ENCODE results near the gene ZEB2. TPM values are rescaled to one million over a fixed set of nuclear protein-coding genes. Genes with fewer than 3 reads are reported as not detected.

Gene ZEB2
- total RNA-seq, 1 experiment from 2014 or later, result not detected

DNA sequence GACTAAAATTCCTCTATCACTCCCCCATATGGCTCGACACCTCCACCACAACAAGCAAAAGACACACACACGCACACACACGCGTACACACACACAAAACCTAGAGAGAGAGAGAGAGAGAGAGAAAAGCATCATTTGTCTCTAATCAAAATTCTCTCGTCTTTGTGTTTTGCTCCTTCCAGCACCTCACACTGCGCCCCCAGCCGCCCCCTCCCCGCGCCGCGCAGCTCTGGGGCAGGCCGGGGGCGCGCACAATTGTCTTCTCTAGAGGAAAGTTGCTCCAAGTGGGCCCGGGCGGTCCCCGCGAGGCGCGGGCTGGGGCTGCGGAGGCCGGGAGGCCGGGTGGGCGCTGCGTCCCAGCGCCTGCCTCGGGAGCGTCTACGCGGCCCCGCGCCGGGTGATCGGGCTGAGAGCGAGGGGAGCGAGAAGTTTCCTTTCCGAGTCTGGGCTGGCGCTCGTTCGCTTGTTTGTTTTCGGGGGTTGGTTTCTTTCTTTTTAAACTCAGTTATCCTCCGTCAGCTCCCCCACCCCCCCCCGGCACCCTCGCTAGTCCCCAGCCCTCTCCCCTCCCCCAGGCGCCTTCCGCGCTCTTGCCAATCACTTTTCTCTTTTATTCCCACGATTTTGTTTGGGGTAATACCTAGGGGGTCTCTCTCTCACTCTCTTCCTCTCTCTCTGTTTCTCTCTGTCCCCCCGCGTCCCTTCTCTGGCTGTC is 4.1 kb downstream of the ZEB2 start:
- DNase-seq (ENCODE audit: low spot score), result no peak
- in situ Hi-C loops (cut with HindIII; ENCODE audit: low sequenced_read_pairs), result no loop called here

DNA sequence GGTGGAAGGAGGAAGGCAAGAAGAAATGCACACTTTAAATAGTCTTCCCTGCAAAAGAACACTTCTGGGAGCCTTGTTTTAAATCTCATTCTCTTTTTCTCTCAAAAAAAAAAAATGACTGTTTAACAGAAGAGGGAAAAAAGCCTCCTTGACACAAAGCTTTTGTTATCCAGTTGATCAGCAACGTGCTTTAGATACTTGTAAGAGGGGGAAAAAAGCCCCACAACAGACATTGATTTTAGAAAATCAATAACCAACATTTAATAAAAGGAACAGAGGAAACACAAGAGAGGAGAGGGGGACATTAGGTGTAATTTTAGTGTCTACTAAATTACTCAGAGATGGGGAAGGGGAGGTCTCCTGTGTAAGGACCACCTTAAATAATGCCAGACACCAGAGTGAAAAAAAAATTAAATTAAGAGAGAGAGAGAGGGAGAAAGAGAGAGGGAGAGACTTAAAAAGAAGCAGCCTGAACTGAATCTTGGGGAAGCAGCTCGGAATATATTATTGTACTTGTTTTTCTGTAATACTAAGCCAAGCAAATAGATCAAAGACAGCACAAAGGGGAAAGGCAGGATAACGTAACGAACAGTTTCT is 4.7 kb downstream of the ZEB2 start:
- DNase-seq (ENCODE audit: low spot score), result no peak
- in situ Hi-C loops (cut with HindIII; ENCODE audit: low sequenced_read_pairs), result no loop called here

DNA sequence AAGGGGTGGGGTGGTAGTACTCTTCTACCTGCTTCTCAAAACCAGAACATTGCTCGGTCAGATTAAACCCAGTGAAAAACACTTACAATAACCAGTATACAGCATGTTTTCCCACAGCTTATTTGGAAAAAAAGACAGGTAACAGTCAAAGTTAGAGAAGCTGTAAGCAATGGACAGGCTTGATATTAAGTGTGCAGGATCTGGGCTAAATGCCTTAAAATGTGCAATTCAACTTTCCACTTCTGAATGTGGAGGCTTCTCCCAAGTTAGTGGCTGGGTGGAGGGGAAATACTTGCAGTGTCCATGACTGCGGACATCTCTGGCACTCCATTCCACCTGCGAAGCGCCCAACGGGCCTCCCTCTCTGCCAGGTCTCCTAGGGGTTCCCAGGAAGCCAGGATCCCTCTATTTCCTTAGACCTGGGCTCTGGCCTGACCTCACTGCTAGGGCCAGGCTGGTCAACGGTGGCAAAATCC is 5.3 kb downstream of the ZEB2 start:
- no peak for DNase-seq (ENCODE audit: low spot score)
- in situ Hi-C loops (cut with HindIII; ENCODE audit: low sequenced_read_pairs), result no loop called here

DNA sequence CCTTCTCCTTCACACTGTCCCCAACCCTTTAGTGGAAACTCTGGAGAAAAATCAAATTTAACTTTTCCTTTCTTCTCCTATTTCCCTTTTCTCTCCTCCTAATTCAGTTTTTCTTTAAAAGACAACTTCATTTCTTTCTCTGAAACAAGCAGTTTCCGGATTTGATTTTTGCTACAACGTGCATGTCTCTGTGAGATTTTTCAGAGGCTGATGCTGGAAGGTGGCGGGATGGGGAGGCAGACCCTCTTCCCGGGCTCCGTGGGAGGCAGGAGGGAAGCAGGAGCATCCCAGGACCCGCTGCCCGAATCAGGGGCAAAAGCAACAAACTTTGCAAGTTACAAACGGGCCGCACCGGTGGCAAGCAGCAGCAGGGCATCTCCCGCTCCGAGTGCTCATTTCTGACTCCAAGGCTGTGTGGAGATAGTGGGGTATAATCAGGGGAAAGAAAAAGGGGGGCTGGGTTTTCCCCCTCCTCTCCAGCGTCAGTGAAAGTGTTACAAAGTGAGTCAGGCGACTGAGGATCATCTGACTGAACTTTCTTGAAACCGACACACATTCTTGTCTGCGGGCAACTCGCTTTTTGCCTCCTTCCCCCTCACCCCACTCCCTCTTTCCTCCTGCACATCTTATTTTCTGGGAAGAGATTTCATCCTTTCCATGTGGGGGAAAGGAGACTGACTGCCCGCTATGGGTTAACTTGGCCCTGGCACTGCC is 6.4 kb downstream of the ZEB2 start:
- in situ Hi-C loops (cut with HindIII; ENCODE audit: low sequenced_read_pairs), result no loop called here
- DNase-seq (ENCODE audit: low spot score), result no peak

DNA sequence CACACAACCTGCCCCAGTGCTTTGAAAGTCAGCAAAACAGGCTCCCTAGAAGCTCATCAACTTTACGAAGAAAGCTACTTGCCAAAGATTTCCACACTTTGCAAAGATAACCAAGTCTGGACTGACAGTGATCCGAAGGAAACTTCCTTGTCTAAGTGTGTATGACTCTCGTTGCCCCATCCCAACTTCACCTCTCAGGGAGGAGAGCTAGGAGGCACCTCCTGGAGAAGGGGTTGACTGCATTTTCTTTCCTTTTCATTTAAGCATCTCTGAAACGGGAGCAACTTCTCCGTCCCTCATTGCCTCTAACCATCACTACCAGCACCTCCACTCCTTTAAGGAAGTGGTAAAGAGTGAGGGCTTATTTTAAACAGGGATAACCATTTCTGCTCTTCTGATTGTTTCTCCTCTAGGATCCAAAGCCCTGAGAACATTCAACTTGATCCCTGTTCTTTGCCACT is 7.0 kb downstream of the ZEB2 start:
- DNase-seq (ENCODE audit: low spot score), result no peak

DNA sequence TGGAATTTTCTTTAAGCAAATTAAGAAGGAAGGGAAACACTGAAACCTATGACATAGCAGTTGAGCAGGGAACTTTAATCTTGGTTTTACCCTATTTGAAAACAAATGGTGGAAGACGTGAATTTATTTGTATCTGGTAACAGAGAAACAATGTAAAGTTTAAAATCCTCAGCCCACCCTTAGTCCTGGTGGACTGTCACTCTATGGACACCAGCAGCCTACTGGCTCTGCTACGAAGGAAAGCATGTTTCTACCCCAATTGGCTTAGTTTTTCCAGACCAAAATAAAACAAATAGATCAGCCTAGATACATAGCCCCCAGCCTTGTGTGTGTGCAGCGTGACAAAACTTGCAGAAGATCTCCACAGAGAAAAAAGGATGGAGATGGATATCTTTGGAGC is 7.4 kb downstream of the ZEB2 start:
- DNase-seq (ENCODE audit: low spot score), result no peak
- in situ Hi-C loops (cut with HindIII; ENCODE audit: low sequenced_read_pairs), result no loop called here

More for the DNA sequence above, 7.0 kb downstream of the ZEB2 start:
- in situ Hi-C loops (cut with HindIII; ENCODE audit: low sequenced_read_pairs), result no loop called here

DNA sequence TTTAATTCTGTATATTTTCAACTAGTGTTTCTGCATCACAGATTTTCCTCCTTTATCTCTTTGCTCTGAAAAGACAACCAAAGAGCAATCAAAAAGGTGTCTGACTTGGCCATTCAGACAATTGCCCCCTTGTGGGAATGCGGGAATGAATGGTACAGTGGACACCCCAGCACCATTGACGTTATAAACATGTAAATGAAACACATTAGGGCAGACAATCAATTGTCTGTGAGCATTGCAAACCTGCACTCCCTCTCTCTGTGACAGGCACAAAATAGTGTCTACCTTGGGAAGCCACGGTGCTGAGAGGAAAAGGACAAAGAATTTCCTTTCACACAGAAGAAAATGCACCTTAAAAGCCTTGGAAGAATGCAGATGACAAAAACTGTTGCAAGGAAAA is 8.0 kb downstream of the ZEB2 start:
- in situ Hi-C loops (cut with HindIII; ENCODE audit: low sequenced_read_pairs), result no loop called here
- DNase-seq (ENCODE audit: low spot score), result no peak

DNA sequence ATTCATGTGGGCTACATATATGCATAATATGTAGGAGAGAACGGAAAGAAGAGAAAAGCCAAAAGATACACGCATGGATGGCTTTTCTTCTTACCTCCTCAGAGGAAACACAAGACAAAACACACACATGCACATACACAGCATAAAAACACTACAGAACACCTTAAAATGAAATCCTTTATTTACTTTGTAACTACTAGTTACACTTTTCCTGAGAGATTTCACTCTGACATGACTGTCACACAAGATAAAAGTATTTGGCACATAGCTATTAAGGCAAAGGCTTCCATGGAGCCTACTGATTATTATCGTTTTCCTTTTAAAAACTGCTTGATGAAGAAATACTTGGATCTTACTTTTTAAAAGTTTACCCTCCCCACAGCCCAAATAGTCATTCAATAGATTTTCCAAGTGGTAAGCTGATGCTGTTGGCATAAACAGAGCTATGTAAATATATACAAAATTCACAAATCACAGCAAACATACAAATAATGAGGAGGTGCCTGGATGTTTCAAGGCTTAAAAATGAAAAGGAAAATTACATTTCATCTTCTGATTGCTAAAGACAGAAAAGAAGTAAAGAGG is 8.6 kb downstream of the ZEB2 start:
- in situ Hi-C loops (cut with HindIII; ENCODE audit: low sequenced_read_pairs), result no loop called here
- DNase-seq (ENCODE audit: low spot score), result no peak

DNA sequence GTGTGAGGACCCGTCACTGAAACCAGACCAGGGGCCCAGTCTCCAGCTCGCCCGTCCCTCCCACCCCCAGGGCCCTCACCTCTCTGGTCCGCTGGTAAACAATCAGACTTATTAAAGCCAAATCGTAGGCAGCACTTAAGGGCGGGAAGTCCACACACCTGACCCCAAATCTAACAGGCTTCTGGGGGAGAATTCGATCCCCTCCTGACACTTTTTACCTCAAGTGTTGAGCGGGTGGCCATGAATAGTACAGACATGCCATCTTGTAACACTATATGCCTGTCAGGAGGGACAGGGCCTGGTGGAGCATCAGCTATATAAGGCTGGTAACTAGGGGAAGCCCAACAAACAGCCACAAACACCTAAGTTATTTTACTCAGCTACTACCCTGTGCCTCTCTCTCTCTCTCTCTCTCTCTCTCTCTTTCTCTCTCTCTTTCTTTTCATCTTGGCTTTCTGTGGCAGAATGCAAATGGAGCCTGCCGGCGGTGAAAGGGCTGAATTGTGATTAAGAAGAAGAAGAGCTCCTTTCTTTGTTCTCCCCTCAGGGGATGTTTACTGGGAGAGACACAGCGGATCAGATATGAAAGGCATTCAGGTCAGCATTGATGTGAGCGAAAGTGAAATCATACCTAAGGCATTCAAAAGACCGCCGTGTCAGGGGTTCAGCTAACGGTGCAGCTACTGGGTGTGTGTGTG is 9.5 kb downstream of the ZEB2 start:
- DNase-seq (ENCODE audit: low spot score), result no peak
- in situ Hi-C loops (cut with HindIII; ENCODE audit: low sequenced_read_pairs), result no loop called here

DNA sequence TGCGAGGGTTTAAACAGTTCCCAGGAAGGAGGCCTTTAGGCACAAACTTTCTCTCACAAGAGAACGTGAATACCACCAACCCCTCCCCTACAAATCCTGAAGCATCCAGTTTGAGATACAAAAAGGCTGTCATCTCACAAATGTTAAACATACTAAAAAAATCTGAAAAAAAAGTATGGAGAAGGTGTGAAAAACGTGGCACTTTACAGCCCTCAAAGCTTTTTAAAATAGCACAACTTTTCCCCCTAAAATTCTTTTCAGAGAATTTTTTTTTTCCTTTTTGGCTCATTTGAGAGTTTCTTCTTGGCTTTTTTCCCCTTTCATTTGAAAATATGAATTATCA is 10.1 kb downstream of the ZEB2 start:
- in situ Hi-C loops (cut with HindIII; ENCODE audit: low sequenced_read_pairs), result no loop called here
- DNase-seq (ENCODE audit: low spot score), result no peak

DNA sequence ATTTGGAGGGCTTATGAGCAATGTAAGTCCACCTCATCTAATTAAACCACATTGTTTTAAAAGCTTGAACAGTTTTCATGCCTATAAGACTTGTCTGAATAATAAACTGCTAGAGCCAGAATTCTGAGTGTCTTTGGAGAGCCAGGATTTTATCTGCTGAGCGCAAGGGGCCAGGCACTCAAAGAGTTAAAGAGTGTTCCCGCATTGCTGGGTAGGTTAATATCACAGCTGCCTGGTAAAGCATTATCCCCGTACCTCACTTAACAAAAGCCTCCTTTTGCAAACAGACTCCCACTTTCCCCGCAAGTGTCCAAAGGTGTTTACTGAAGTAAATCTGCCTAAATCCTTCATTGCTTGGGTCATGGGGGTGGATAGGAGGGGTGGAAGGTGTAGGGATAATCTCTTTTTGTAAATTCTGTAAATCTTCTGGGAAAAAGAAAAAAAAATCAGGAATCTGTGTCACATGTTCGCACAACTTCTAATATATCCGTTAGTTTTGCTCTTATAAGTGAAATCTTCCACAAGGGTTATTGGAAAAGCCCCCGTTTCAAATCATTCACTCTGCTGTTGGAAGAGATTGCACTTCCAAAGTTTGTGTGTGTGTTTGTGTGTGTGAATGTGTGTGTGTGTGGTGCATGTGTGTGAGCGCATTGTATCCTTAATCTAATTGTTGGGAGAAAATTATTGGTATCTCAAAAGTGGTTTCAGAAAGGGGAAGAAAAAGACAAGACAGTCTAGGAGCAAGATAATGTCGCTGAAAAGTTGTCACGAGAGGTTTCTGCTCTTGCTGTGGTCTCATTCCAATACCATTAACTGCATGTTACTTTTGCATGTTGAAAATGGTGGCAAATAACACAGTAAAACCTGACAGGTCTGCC is 10.7 kb downstream of the ZEB2 start:
- no peak for DNase-seq (ENCODE audit: low spot score)
- in situ Hi-C loops (cut with HindIII; ENCODE audit: low sequenced_read_pairs), result no loop called here

DNA sequence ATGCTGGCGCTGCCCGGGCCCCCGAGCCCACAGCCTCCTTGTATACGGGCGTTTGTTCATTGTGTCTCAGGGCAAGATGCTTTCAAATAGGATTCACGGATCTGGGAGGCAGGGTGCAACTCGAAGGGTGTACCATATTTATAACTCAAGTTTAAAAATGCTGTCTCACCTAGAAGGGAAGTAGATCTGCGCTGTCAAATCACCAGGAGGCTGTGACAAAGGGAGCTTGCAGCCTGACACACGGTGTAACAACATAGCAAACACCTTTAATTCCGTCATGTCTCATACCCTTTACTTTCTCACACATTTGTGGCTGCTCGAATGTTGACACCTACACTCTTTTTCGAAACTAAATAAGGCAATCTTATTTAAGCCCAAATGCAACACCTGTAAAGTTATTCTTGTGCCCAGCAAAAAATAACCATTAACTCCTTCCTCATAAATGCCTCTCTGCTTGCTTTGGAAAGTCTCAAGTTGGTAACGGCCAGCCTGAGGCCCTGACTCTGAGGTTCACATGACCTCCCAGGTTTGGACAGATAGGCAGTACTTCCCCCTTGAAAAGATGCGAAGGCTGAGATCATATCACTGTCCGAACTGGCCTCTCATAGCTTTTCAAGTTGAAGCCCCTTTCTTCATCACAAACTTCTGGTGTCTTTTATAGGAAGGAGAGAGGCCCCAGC is 11.6 kb downstream of the ZEB2 start:
- no peak for DNase-seq (ENCODE audit: low spot score)
- in situ Hi-C loops (cut with HindIII; ENCODE audit: low sequenced_read_pairs), result no loop called here

DNA sequence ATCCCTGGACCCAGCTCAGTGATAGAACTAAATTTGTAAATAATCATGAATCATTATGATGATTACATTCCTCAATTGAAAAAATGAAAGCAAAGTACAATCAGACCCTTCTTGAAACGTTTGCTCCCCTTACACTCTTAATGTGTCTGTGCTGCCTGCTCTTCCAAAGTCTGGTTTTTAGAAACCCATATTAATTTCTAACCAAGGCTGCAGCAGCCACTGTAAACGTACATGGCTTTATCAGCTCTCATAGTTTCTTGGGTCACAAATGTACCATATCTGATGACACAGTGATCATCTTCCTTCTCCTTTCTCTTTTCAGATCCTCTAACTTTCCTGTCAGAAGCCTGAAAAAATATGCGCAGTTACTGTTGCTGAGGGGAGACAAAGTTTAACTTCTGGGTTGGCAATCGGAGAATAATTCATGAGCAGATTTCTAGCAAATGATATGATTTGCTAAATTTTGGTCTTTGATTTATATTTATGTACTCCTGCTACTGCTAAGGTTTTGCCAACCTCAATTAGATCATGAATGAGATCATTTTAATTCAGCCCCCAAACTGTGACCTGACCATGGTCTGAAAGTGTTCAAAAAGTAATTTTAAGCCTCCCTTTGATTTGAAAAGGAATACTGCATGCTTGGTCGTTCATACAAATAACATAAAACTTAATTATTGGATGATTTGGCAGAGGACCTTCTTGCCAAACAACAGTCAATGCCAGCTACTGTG is 12.3 kb downstream of the ZEB2 start:
- DNase-seq (ENCODE audit: low spot score), result no peak
- in situ Hi-C loops (cut with HindIII; ENCODE audit: low sequenced_read_pairs), result no loop called here

DNA sequence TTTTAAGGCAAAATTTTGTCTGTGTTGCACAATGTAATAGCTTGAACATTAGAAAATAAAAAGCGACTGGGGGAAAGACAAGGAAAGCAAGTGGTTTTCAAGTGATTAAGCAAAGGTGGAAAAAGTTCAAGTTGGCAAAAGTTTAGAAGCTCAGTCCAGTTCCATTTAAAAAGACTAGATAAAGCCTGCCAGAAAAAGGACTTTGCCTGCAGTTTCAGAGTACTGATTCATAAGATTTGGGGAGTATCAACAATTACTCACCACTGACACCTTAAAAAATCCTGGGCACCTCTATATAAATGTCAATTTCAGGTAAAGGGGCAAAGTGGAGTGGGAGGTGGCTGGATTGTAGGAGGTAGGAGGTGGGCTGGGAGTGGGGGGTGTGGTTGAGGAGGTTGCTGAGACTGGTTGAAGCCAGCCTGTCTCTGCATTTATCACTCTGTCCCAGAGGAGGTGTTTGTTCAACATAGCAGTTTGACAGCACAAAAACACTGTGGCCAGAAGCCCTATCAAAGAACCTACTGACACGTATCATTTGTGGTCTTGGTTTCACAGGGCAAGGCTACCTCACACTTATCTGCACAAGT is 14.6 kb downstream of the ZEB2 start:
- DNase-seq (ENCODE audit: low spot score), result no peak
- in situ Hi-C loops (cut with HindIII; ENCODE audit: low sequenced_read_pairs), result no loop called here

DNA sequence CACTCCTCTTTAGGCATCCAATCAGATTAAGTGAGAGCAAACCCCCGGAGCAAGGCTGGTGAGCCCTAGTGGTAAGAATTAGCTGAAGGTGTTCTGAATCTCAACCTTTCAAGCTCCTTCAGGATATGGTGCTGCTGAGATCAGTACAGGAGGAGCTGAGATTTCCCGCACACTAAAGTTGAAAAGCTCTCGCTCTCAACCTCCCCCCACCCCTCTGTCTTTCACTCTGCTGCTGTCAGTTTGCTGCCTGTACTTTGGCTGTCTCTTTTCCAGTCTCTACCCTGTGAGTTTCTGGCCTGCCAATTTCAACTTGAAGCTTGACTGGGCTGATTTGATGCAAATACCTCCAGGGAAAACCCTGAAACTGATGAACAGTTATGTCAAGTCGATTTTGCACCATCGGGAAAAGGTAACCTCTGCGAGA is 15.7 kb downstream of the ZEB2 start:
- in situ Hi-C loops (cut with HindIII; ENCODE audit: low sequenced_read_pairs), result no loop called here
- DNase-seq (ENCODE audit: low spot score), result no peak

DNA sequence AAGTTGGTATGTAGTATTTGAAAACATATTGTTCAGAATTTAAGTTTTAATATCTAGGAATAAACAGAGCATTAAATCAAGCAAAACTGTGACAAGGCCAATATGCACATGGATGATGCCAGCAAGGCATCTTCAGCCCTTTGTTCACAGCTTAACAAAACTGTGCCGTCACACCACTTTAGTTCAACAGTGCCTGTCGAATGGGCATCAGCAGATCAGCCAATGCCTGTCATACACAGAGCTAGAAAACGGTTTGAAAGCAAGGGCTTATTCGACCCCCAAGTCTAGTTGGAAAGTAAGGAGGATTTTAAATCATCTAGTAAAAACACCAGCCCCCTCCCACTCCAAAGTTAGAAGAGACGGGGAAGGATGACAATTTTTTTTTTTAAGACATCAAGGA is 16.7 kb downstream of the ZEB2 start:
- no peak for DNase-seq (ENCODE audit: low spot score)
- in situ Hi-C loops (cut with HindIII; ENCODE audit: low sequenced_read_pairs), result no loop called here

DNA sequence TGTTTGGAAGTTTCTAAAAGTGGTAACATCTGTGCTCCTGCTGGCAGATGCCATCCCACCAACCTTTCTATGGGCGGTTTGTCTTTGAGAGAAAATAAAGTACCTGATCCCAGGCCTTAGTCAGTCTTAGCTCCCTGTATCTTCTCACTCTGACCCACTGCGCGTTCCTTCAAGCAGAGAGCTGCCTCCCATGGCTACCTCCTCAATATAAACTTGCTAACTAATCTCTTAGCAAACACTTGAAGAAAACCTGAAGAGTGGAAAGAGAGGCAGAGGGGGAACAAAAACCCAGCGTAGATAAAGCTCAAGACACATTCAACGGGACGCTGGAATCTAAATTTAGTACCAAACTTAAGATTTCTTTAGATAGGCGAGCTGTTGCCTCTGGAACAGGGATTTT is 17.6 kb downstream of the ZEB2 start:
- DNase-seq (ENCODE audit: low spot score), result no peak
- in situ Hi-C loops (cut with HindIII; ENCODE audit: low sequenced_read_pairs), result no loop called here

Data from G401 (cell line).